HG02759 (cell line): Measurements from ENCODE around the gene RRAS.

Experiments used
- ATAC-seq: cut with Tn5 transposase; IDR thresholded peaks from one replicate; pipeline ENCODE4 v1.9.1; 2021; ENCODE audit warnings: mild to moderate bottlenecking, moderate library complexity; ENCODE audit not compliant: unreplicated experiment

RRAS gene

DNA sequence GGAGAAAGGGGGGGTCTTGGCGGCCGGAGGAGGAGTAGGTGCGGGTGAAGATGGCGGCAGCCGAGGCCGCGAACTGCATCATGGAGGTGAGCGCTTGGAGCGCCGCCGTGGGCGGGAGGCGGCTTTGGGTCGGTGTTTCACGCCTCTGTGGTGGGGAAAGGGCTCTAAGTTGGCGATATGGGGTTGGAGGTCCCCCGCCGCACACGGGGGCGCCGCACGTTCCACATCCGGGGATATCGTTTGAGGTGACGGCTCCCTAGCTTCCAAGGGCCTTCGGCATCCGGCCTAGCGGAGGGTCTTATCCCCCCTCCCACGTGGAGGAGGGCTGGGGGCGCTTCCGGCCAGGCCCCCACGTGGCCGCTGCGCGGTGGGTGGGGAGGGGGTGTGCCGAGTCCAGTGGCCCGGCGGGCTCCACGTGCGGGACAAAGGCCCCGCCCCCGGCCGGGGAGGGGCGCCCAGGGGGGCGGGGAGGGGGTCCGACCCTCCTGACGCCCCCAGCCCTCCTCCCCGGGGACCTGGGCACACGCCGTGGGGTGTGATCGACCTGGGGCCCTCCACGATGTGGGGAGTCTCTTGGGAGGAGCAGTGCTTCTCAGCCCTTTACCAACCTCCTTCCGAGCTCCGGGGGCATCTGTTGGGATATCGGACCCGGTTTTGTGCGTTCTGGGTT is 37.4 kb upstream of the RRAS start, which contains the start of gene PRMT1:
Gene PRMT1, plus strand, starts transcription at position 41 of the 670 bp plus-strand sequence. Its CDS starts 10 bp downstream, at position 51.
- peak; percentile 15 for ATAC-seq

DNA sequence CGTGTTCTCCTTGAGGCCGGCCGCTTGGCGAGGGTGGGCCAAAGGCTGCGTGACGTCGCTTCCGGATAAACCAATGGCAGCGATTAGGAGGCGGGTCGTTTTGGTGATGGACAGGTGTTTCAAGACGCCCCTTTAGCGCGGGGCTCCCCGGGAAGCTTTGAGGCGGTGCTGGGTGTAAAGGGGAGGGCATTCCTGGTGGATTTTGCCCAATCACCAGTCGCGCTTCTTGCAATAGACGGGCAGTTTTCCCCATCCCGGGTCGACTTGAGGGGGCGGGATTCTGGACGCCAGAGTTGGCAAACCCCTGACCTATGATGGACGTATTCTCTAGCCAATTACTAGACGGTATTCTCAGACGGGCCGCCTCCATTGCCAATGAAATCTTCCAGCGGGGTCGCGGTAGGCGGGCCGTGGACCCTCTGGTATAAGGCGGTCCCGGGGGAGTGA is 36.9 kb upstream of the RRAS start:
- ATAC-seq: peak; percentile 64

DNA sequence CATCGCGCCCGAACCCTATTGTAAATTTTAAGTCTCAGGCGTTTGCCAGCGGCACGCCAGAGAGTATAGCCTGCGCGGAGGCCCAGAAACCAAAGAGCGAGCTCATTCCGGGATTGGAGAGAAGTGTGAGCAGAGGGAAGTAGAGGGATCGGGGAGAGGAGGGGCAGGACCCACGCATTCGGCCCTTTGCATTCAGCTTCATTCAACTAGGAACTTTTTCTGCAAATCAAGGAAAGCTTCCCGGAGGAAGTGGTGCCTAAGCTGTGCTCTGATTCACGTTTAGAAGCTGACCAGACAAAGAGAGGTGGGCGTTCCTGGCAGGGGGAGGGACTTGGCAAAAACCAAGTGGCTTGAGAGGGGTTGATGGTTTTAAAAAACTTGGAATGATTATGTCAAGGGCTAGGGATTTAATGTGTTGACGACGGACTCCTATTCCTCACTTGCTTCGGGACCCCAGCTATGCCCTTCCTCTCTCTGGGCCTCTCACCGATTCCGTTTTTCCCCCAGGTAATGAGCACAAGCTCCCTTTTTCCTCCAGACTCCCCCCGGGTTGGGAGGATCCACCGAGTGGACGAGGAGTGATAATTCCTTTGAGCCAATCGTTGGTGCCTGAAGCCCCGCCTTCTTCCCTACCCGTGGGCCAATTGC is 36.3 kb upstream of the RRAS start:
- peak; percentile 18 for ATAC-seq

DNA sequence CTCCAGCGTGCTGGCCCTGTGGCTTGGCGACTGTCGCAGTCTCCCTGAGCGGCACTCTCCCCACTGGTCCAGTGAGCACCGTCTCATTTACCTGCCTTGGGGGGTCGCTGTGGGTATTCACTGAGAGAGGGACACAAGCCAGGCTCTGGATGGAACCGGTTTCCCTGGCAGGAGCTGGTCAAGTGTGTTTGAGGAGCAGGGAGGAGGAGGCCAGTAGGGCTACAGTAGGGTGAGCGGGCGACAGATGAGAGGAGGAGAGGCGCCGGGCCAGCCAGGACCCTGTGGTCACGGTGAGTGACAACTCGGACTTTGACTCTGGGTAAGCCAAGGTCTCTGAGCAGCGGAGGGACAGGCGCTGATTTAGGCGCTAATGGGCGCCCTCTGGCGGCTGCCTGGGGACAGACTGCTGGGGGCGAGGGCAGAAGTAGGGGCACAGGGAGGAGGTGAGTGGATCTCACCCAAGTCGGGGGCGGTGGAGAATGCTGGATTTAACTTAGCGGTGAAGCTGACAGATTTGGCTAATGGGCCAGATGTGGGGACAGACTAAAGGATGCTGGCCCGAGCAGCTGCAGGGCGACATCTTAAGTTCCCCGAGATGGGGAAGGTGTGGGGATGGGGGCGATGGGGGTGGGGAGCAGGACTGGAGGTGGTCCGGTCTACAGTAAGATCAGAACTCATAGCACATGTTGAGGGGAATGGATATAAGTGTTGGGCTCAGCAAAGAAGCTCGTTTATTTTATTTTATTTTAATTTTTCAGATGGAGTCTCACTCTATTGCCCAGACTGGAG is 32.4 kb upstream of the RRAS start:
- ATAC-seq: no peak

DNA sequence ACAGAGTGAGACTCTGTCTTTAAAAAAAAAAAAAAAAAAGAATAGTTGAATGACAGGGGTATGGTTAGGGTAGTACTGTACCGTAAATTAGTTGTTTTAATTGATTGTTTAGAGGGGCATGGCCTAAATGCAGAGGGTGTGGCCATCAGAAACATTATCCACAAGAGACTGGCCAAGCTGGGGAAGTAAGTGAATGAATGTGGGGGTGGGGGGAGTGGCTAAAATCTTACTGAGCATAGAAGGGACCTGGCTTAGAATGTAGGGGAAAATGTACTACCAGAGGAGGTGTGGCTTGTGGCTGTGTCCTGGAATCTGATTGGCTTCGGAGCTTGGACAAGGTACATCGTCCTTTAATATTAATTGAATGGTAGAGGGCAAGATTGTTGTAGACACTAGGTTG is 29.6 kb upstream of the RRAS start:
- no peak for ATAC-seq

DNA sequence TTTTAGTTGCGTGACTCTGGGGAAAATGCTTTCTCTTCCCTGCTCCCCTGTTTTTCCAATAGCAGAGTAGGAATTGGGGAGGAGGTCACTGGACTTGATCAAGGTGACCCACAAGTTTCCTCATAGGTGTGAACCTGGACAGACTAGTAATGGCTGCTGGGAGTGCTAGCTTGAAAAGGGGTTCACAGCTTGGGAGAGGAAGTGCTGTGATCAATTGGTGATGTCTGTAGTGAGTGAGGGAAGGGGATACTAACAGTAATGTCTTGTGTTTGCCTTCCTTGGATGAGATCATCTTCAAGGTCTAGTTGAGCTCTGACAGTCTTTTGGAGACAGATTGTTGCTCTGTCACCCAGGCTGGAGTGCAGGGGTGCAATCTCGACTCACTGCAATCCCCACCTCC is 27.5 kb upstream of the RRAS start:
- ATAC-seq: no peak

DNA sequence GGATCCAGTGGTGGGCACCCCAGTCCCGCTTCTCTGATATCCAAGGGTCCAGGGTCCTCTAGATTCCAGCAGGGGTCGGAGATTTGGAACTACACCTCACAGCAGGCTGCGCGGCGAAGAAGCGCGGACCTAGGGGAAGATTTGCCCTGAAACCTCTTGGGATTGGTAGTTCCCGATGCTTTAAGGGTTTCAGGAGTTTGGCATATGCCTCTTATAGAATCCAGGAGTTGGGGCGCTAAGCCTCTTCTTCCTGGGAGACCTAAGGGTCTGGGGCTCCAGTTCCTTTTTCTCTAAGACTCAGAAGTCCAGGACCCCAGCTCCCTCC is 26.1 kb upstream of the RRAS start:
- no peak for ATAC-seq

DNA sequence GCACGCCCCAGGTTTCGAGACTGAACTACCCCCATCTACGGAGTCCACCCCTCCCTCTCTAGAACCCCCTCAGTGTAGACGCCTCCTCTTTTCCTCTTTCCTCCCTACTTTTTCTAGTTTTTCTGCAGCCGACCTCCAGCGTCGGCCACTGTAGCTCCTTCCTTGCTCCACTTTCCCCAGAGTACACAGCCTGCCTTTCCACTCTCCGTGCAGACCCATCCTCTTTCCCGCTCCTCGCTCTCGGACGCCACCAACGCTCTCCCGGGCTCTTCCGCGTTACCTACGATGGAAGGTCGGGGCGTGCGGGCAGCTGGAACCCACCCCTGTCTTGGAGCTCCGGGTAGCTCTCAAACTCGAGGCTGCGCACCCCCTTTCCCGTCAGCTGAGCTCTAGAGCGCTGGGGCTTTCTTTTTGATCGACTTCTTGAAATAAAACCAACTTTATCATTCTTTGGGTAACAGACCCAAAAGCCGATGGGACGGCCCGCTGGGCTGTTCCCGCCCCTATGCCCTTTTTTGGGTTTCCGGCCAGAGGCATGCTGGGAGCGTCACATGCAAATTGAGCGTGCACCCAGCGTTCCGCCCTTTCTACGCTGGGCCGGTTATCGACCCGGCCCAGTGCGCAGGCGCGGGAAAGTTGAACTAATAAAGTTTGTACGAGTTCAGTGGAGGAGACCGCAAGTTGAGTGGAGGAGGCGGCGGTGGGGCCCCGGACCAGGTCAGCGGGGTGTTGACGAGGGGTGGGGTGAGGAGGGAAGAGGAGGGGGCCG is 25.6 kb upstream of the RRAS start, which contains the start of the genes BCL2L12 and IRF3:
Gene BCL2L12, plus strand, starts transcription at position 583 of the 769 bp plus-strand sequence. CDS start 760 bp downstream, outside the sequence.
Gene IRF3, minus strand, starts transcription at position 507 of the 769 bp plus-strand sequence. CDS start 1,019 bp downstream, outside the sequence.
- peak; percentile 84 for ATAC-seq

DNA sequence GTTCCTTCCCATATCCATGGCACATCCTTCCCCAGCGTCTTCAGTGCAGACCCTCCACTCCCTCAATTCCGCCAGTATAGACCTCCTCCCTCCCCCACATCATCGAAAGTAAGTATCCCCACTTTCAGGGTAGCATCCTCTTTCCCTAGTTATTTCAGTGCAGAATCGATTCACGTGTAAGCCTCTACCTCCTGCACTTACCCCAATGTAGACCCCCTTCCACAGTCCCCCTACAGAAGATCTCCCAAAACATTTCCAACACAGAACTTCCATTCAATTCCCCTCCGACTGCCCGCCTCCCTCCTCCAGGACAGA is 25.1 kb upstream of the RRAS start:
- no peak for ATAC-seq

DNA sequence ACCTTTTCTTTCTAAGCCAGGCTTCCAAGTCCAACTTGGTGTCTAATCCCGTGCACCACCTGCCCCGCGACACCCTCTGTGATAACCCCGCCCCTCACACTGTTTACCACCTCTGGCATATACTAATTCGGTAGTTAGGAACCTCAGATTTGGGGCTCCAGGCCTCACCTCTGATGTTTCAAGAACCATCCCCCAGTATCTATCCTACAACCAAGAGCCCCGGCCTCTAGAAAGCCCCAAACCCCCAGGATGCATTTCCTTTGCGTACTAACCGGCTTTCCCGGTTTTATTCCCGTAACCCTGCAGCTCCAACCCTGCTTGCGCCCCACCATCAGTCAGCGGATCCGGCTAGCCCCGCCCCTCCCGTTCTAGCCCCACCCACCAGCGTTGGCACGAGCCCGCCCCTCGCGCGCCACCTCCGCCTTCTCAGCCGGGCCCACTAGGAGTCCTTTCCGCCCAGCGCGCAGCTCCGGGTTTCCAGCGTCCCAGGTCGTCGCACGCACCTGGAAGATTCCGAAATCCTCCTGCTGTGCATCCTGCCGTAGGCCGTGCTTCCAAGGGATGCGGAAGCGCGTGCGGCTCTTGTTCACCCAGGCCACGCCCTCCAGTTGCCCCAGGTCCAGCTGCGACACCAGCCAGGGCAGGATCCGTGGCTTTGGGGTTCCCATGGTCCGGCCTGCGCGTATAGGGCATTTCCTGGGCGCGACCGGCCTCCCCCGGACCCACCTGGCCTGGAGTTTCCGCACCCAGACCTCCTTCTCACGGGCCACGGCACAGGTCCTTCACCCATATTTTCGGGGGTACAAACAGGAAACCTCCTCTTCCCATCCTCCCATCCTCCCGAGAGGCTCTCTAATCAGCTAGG is 24.5 kb upstream of the RRAS start:
- peak; percentile 54 for ATAC-seq

DNA sequence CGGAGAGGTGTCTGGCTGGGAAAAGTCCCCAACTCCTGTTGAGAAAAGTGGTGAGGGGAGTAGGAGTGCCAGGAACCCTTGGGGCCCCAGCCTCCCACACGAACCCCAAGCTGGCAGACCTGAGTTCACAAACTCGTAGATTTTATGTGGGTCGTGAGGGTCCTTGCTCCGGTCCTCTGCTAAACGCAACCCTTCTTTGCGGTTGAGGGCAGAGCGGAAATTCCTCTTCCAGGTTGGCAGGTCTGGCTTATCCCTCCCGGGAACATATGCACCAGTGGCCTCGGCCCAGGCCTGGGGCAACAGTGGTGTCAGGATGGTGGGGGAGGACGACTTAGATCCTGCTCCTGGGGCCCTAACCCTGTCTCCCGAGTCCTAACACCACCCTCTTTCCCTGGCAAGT is 23.3 kb upstream of the RRAS start:
- ATAC-seq: no peak

DNA sequence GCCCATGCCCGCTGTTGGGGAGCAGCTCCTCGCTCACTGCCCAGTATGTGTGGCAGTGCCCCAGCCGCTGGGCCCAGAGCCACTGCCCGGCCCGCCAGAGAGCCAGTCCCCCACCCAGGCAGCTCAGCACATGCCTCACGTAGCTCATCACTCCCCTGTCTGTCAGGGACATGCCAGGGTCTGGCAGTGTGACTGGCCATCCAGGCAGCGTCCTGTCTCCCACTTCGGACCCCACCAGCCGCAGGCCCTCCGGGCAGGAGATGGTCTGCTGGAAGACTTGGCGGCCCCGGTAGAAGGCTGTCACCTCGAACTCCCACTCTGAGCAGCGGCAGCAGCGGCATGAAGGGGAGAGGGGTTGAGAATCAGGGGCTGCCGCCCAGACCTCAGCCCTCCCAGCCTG is 22.1 kb upstream of the RRAS start:
- ATAC-seq: no peak

DNA sequence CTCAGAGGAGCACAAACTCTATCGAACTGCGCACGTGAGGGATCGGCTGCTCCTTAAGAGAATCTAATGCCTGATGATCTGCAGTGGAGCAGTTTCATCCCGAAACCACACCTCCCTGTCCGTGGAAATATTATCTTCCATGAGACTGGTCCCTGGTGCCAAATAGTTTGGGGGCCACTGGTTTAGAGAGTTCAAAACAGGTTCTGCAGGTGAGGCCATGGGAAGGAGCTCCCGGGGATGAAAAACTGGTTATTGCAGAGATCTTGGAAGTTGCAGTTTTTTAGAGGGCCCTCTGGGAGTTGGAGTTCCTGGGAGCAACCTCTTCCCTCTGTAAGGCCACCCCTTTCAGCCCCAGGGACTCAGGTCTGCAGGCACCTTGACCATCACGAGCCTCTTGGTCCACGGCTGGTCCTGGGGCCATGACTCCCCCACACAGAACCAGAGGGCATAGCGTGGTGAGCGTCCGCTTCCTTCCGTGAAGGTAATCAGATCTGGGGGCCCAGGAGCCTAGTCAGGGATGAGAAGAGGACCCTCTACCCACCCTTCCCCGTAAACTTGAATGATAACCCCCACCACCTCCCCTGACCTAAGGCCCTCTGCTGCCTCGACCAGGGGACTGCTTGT is 20.5 kb upstream of the RRAS start:
- ATAC-seq: no peak

DNA sequence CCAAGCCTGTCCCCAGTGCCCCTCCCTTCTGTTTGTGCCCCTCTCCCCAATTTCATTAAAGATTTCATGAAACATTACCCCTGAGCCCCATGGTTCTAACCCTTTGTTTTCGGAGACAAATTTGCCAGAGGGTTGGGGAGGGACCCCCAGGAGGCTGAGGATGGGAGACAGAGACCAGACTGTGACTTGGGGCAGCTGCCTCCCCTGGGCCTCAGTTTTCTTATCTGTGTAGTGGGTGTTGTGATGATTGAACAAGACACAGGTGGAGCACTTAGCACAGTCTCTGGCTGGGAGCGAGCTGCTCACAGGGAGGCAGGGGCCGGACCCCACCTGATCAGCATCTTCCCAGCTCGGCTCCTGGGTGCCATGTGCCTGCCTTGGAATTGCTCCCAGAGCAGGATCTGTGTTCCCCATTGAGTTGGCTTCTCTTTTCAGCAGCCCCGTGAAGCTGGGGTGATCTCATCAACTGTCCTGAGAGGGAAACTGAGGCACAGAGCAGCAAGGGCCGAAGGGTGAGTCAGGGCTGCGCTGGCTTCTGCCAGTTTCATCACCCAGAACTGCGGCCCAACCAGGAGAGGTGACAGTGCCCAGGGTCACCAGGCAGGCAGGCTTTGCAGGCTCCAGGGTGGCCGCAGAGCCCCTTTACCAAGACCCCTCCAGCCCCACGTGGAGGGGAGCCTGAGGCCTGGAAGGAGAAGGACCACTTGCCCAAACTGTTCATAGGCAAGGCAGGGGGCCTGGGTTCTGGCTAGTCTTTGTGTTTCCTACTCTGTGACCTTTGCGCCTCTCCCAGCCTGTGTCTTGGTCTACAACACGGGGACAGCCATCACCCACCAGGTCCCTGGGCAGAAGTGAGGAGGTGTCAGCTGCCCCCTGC is 18.9 kb upstream of the RRAS start:
- no peak for ATAC-seq

DNA sequence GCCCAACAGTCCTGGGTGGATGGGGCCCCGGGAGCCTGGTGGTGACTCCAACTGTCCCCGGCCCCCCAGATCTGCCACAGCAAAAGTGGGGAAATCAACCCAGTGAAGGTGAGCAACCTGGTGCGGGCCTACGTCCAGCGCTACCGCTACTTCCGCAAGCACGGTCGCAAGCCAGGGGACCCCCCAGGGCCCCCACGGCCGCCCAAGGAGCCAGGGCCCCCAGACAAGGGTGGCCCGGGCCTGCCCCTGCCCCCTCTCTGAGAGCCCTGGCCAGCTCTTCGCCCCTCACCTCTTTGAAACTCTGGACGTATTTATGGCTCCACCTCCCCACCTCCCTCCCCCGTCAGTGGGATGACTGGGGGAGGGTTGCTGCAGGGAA is 18.2 kb upstream of the RRAS start:
- no peak for ATAC-seq

DNA sequence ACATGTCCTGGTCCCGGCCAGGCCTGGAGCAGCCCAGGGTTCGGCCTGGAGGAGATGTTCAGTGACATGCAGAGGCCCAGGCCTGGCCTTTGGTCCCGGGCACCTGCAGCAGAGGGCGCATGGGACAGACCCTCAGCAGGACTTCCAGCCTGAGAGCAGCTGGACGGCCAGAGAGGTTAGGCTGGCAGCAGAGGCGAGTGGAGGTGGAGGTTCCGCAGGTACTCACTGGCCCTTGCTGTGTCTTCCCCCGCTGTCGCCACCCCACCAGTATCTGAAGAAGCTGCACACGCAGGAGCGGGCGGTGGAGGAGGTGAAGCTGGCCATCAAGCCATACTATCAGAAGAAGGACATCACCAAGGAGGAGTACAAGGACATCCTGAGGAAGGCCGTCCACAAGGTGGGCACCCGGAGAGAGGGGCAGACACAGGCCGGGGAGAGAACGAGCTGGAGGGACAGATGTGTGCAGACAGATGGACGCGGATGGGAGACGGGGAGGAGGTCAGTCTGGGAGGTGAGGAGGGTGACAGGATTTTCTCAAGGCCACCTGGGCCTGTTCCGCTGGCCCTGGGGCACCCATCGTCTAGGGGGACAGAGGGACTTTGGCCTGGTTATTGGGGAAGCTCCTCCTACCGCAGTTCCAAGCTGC is 17.7 kb upstream of the RRAS start:
- no peak for ATAC-seq

DNA sequence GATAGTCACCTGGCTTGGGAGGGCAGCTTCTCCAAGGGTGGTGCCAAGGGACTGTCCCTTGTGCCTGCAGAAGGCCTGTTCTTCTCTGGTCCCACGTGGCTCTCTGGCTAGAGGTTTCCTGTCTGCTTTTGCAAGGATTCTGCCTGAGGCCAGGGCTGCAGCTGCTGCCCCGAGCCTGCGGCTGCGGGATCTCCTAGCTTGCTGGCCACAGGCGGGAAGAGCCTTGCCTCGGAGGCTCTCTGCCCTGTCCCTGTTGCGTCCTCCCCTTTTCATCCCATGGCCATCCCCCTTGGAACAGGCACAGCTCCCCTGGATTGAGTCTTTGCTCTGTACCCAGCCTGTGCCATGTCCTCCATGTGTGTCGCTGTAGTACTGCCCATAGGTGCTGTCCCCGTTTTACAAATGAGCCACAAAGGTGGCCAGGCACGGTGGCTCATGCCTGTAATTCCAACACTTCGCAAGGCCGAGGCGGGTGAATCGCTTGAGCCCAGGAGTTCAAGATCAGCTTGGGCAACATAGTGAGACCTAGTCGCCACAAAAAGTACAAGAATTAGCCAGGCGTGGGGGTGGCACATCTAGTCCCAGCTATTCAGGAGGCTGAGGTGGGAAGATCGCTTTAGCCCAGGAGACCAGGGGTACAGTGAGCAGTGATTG is 16.6 kb upstream of the RRAS start:
- no peak for ATAC-seq
